LoVo (cell line): ENCODE data around the gene PSAP.

Source experiments
- DNase-seq: peaks from one replicate; pipeline ENCODE4 v3.0.0-alpha.2; 2016; ENCODE audit warnings: low spot score

The PSAP gene

GRCh38 chr10:71766717-71767419 is 84.2 kb downstream of the PSAP start:
- peak; percentile 89 for DNase-seq
